SK-N-DZ (cell line): ENCODE data around the gene BACH1.

Experiments used
- DNase-seq: peaks from one replicate; pipeline ENCODE4 v3.0.0-alpha.2; 2015; ENCODE audit warnings: low spot score

The BACH1 gene

DNA sequence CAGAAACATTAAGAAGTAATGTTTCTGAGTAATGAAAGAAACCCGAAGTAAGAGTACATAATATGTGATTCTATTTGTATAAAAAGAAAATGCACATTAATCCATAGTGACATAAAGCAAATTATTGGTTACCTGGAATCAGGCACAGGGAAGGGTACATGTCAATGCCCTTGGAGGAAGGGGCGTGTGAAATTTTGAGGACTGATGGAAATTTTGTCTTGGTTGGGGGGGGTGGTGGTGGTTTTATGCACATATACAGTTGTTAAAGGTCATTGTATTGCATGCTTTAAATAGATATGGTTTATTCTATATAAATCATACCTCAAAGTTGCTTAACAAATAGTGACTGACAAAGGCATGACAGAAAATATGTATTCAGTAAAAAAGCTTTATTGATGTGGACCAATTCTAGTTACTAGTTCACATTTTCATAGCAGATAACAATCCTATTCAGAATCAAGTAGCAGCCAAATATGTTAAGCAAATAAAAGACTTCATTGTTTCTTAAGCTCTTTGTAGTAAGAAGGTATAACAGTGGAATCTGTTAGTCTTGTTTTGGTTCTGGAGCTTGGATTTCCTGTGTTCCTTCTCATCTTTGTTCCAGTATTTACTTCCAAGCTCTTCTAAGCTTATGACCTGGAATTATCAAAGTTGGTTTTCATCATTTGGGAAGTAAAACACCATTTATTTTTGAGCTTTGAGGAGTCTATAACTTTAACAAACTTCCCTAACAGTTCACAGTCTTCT is 15.1 kb downstream of the BACH1 start:
- DNase-seq, result no peak

DNA sequence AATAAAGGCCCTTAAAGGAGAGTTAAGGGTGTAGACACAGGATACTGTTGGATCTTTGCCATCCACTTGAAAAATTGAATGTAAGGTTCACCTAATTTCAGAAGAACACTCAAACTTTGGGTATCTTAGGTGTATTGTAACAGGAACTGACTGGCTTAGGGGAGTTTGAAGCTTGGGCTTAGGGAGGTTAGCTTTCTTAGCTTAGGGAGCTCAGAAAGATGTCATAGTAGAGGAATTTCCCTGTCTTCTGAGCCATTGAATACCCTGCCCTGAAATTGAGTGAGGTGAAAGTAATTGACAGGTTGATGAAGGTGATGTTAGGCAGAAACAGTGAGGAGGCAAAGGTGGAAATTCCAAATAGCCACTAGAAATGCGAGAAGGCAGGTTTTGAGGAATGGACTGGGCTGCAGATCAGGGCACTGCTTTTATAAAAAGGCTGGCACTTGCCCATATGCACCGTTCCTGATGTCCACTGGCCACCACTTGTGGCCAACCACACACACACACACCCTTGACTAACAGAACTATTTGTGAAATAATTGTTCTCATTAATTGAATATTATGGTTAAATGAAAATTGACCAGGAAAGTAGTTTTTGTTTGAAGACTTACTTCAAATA is 16.5 kb downstream of the BACH1 start:
- no peak for DNase-seq

DNA sequence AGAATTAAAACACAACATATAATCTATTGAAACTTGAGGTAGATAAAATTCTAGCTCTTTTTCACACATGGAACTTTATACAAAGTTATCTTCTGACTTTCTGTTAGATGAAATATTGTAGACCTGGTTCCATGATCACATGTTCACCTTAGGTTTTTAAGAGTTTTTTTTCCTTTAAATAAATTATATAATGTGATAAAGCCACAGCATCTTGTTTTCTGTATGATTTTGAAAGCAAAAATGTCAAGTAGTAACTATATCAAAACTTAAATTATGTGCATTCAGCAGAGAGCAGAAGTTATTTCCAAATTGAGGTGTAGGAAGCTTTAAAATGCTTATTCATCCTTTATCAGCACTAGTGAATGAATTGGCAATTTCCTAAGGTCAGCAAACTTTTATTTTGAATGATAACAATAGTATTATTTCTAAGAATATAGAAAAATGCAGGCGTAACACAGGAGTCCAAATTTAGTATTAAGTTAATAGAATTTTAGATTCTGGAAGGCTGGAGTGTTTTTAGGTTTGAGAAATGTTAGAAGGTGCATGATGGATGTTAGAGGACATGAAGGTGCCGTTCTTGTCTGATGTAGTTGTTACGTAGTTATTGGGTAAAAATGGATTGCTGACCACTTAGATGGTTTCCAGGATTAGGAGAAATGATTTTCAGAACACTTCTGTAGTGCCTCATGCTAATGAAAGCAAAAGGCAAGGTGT is 17.5 kb downstream of the BACH1 start:
- DNase-seq, result no peak

DNA sequence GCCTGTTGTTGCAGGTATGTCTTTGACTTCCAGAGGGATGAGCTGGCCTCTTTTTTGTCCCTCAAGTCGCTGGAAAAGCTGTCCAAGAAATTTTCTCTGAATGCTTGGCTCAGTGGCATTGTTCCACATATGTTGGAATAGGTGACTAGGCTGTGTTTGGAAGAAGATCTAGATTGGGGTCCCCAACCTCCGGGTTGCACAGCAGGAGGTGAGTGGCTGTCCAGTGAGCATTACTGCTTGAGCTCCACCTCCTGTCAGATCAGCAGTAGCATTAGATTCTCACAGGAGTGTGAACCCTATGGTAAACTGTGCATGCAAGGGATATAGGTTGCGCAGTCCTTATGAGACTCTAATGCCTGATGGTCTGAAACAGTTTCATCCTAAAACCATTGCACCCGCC is 18.1 kb downstream of the BACH1 start:
- no peak for DNase-seq

DNA sequence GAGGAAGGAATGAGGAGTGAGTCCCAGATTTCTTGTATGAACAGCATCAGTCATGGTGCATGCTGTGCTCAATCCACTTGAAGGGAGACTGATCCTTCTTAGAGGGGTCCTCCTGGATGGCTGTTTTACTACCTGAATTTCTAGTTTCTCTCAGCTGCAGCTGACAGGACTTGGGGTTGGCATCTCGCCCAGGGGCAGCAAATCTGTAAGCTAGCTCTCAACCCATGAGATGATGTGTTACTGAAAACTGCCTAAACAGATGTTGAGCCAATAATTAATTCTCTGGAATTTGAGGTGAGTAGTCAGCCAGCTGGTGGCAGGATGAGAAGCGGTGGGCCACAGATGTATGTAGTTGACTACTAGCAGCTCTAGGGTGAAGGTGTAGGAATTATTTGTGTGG is 19.6 kb downstream of the BACH1 start:
- DNase-seq, result no peak

DNA sequence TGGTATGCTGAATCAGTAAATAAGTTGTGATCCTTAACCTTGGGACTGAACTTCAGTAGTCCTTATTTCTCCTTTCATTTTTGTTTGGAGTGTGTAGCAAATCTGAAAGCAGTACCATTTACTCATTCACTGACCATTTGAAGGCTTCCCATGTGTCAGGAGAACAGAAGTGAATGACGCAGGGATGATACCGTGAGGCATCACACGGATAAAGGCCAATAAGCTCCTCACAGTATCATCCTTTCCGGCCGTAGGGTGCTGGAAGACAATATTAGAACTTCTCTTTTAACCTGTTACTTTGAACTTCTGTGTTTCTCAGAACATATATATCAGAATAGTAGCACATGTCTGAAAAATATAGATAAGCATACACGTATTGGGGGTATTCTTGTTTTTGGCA is 21.3 kb downstream of the BACH1 start:
- DNase-seq, result no peak

DNA sequence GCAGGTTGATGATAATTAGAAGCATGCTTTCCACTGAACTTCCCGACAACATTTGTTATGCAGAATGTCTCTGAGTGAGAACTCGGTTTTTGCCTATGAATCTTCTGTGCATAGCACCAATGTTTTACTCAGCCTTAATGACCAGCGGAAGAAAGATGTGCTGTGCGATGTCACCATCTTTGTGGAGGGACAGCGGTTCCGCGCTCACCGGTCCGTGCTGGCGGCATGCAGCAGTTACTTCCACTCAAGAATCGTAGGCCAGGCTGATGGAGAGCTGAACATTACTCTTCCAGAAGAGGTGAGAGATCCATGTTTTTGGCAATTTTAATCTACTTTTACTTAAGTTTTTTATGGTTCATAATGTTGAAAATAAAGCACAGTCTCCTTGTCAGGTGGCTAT is 22.5 kb downstream of the BACH1 start:
- DNase-seq, result no peak

DNA sequence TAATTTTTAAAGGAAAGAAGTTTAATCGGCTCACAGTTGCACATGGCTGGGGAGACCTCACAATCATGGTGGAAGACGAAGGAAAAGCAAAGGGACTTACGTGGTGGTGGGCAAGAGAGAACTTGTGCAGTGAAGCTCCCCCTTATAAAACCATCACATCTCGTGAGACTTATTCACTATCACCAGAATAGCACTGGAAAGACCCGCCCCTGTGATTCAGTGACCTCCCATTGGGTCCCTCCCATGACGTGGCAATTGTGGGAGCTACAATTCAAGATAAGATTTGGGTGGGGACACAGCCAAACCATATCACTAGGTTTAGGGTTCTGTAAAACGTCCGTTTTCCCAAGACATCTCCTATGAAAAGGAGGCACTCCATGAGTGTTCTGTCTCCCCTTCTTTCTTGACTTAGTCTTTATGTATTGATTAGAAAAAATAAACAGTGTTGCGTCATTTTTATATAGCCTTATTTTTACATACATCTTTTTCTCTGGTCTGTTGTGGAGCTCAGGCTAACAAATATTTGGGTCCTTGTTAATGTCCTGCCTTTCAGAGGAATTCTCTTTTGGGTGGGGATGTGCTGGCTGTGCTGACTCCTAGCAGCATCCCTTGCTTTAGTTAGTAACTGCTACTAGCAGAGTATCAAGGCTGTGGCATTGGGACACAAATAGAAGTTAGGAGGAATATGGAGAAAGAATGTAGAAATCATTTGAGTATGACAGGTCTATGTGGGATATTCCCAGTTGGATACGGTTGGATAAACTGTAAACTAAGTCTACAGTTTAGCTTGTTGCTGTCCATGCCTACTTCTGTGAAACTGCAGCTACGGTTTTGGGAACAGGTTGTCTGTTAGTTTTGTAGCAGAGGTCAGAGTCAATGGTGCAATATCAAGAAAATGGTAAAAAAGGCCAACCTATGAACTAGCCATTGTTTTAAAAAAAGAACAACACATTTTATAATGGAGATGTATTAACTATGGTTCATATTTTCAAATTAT is 23.5 kb downstream of the BACH1 start:
- DNase-seq, result no peak

DNA sequence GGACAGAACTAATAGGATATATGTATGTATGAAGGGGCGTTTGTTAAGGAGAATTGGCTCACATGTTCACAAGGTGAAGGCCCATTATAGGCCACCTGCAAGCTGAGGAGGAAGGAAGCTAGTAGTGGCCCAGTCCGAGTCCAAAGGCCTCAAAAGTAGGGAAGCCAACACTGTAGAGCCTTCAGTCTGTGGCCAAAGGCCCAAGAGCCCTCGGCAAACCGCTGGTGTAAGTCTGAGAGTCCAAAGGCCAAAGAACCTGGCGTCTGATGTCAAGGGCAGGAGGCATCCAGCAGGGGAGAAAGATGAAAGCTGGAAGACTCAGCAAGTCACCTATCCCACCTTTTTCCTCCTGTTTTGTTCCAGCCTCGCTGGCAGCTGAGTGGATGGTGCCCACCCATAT is 24.5 kb downstream of the BACH1 start:
- DNase-seq, result no peak

DNA sequence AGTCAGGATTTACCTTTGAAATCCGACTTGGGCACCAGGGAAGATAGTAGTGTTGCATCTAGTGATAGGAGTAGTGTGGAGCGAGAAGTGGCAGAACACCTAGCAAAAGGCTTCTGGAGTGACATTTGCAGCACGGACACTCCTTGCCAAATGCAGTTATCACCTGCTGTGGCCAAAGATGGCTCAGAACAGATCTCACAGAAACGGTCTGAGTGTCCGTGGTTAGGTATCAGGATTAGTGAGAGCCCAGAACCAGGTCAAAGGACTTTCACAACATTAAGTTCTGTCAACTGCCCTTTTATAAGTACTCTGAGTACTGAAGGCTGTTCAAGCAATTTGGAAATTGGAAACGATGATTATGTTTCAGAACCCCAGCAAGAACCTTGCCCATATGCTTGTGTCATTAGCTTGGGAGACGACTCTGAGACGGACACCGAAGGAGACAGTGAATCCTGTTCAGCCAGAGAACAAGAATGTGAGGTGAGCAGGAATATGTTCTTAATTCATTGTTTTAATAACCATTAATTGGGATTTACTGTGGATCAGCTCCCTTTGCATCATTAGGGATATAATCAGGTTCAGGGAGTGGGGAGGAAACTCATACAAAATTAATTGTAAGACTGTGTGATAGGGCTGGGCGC is 28.3 kb downstream of the BACH1 start:
- no peak for DNase-seq

DNA sequence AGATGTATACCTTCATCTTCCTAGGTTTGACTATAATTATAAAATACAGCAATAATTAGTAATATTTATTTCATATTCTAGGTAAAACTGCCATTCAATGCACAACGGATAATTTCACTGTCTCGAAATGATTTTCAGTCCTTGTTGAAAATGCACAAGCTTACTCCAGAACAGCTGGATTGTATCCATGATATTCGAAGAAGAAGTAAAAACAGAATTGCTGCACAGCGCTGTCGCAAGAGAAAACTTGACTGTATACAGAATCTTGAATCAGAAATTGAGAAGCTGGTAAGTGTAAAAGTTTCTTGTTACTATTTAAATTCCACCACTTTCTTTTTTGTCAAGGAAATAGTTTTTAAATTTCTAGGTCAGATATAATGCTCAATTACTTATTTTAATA is 30.7 kb downstream of the BACH1 start:
- DNase-seq, result no peak

DNA sequence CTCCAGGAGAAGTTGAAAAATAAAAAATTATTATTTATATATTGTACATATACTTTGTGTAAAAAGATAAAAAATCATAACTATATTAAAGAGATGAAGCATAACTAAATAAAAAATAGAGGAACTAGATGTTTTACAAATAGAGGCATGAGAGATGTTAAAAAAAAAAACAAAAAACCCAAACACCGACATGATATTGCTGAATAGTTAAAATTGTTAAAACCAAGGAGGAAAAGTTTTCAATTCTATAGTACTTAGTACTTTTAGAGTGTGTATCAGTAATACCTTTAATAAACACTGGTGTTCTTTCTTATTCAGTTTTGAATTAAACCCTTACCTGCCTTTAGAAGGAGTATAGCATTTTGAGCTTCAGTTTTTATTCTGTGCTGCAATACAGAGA is 32.1 kb downstream of the BACH1 start:
- no peak for DNase-seq

DNA sequence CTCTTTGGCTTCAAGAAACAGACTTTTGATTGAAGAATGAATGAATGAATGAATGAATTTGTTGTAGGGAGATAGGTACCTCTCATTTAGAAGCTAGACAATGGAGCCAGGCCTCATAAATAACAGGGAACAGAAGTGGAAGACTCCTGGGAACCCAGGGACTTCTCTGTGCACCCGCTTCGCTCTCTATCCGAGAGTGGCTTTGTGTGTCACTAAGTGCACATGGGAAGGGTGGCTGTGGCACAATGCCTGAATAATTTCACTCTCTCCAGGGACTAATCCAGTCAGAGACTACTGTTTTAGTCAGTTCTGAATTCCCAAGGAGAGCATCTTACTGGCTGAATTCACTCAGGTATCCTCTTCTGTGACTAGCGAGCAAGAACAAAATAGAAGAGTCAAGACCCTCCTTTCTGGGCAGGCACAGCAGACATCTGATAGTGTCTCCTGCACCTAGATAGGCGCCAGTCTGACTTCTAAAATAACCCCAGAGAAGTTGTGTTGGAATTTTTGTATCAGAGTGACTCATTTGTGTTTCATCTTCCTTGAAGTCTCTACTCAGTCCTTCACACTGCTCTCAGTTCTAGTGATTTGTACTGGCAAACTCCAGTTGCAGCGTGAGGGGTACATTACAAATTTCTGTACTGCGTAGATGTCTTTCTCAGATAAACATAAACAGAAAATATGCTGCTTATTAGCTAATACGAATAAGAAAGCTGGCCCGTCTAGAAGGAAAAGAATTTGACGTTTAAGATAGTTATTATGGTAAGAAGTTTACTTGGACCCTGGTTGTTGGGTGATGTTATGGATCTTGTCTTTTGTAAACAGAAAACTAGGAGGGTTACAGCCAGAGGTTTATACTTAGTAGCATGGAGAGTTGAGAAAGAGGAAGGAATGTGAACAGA is 34.0 kb downstream of the BACH1 start:
- DNase-seq, result no peak

DNA sequence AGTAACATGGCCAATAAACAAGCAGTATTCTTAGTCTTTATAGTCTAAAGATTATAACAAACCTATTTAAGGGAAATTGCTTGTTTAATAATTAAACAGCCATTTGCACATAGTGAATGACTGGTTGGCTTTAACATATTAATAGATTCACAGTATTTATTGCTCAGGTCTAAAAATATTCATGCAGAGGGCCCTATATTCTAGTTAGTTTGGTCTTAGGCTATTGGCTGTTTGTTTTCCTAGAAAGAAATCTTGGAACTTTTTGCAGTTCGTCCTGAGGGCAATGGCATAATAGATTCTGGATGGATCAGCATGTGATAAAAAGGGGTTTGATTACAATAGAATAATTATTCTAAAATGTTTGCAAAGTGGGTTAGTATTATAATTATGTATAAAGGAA is 34.7 kb downstream of the BACH1 start:
- no peak for DNase-seq

DNA sequence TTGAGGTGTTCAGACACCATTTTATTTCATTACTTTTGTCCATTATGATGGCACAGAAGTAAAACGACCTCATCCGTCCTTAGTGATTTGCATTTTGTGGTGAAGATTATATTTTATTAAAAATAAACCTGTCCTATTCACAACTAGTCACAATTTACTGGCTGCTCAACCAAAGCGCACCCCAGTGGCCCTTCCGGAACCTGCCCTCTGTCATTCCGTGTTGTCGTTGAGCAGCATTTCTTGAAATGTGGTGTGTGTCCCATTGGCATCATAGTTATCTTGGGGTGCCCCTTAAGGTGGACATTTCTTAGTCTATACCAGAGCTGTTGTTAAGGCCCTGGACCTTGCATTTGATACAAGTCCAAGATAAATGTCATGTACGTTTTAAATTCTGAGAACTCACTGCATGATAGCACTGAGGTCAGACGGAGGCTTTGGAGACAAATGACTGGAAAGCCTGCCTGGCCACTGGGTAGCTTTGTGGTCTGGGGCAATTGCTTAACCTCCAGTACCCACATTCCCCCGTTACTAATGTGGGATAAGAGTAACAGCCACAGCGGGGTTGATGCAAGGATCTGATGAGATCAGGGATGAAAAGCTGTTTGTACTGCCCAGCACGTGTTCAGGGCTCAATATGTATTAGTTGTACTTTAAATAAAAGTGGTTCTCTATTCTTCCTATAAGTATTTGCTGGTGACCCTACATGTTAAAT is 36.2 kb downstream of the BACH1 start:
- no peak for DNase-seq

DNA sequence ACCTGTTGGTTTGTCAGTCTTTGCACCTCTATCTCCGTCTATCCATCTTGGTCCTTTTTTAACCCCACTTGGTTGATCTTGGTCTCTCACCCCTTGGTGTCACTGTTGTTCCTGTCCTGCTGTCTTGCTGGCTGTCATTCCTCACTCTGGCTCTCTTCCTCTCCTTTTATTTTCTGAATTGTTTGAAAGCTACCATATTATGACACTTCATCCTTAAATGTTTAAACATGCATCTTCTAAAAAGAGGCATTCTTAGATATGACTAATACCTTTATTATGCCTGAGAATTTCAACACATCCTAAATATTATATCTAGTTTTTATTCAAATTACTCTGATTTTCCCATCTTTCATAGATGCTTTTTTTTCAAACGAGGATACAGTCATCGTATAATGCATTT is 37.0 kb downstream of the BACH1 start:
- DNase-seq, result no peak

DNA sequence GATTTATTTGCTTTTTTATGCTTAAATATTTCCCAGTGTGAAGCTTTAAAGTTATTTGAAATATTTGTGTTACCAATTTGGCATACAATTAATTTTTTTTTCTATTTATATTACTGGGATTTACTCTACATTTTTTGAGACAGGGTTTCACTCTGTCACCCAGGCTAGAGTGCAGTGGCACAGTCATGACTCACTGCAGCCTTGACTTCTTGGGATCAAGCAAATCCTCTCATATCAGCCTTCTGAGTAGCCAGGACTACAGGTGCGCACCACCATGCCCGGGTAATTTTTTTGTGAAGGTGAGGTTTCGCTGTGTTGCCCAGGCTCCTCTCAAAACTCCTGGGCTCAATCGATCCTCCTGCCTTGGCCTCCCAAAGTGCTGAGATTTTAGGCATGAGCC is 39.5 kb downstream of the BACH1 start:
- no peak for DNase-seq

DNA sequence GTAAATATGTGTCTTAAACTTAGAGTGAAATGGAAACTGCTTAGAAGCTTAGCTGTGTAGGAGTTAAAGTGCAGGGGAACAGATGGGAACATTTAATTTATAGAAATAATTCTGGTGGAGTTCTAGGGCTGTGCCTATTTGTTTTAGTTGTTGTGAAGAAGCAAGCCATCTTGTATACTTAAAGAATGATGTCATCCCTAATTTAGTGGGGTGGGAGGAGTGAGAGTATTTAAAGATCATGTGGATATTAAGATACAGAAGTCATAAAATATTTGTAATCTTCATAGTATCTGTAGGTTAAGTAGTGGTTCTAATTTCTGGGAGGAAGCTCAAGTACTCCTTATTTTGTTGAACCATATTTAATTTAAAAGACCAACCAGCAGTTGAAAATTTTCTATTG is 41.5 kb downstream of the BACH1 start:
- no peak for DNase-seq

DNA sequence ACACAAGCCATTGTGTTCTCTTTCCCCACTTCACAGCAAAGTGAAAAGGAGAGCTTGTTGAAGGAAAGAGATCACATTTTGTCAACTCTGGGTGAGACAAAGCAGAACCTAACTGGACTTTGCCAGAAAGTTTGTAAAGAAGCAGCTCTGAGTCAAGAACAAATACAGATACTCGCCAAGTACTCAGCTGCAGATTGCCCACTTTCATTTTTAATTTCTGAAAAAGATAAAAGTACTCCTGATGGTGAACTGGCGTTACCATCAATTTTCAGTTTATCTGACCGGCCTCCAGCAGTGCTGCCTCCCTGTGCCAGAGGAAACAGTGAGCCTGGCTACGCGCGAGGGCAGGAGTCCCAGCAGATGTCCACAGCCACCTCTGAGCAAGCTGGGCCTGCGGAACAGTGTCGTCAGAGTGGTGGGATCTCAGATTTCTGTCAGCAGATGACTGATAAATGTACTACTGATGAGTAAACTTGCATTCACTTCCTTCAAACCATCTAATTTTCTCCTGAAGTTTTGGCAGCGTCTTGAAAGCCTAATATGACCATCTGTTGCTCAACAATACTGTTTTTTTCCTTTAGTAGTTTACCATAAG is 43.7 kb downstream of the BACH1 start:
- no peak for DNase-seq
